Mammary epithelial cell (primary cell): ENCODE results near the gene GABRA4.

Source experiments
- EZH2 ChIP-seq: IDR thresholded peaks from 2 replicates; pipeline ENCODE4 v1.6.1; 2012; ENCODE audit warnings: low read length, inconsistent platforms, borderline replicate concordance
- TF ChIP-seq, protein P1 (sequence below), 2 donors: IDR thresholded peaks in 1 of 2; conservative IDR thresholded peaks in 1 of 2; 2 replicates each; pipeline ENCODE4 v1.5.1; 2011 to 2012; ENCODE audit warnings: inconsistent platforms in 2 of 2, low read length in 2 of 2, mild to moderate bottlenecking in 2 of 2, control low read depth in 1 of 2, low read depth in 1 of 2; ENCODE audit not compliant: insufficient read depth in 1 of 2; ENCODE audit errors: extremely low read depth in 1 of 2

DNA sequence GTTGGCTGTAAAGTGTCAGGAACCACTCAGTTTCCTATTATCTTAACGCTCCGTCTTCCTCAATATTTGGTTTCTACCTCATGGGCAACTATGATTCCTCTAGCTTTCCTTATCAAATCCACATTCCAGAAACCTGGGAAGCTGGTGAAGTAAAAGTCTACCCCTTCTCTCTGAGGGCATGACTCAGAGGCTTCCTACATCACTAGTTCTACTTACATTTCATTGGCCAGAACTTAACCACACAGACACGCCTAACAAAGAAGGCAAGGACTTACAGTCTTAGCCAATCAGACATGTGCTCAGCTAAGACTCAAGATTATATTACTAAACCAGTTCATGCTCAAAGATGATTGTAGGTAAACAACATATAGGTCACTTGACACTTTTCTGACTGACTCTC, 114.7 kb downstream of the GABRA4 start:
- TF ChIP-seq, protein P1, sequence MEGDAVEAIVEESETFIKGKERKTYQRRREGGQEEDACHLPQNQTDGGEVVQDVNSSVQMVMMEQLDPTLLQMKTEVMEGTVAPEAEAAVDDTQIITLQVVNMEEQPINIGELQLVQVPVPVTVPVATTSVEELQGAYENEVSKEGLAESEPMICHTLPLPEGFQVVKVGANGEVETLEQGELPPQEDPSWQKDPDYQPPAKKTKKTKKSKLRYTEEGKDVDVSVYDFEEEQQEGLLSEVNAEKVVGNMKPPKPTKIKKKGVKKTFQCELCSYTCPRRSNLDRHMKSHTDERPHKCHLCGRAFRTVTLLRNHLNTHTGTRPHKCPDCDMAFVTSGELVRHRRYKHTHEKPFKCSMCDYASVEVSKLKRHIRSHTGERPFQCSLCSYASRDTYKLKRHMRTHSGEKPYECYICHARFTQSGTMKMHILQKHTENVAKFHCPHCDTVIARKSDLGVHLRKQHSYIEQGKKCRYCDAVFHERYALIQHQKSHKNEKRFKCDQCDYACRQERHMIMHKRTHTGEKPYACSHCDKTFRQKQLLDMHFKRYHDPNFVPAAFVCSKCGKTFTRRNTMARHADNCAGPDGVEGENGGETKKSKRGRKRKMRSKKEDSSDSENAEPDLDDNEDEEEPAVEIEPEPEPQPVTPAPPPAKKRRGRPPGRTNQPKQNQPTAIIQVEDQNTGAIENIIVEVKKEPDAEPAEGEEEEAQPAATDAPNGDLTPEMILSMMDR (conservative IDR thresholded peaks at IDR 0.05 in 1 of 2, IDR thresholded peaks at IDR 0.05 in 1 of 2; ENCODE audit: extremely low read depth in 1 of 2, insufficient read depth in 1 of 2, low read depth in 1 of 2, low read length in 2 of 2) = no peak
- no peak for TF ChIP-seq EZH2
